ENCODE data around the gene ZKSCAN8. TPM values are rescaled to one million over a fixed set of nuclear protein-coding genes. Genes with fewer than 3 reads are reported as not detected.
"Not testable (repeated sequence)": the region's sequence is repeated elsewhere in the genome, so short reads cannot be mapped to it uniquely, and the experiment has no call there.

ZKSCAN8 gene
- total RNA-seq, 2 donors from 2014 or later: 12.5 to 14.8 TPM

DNA sequence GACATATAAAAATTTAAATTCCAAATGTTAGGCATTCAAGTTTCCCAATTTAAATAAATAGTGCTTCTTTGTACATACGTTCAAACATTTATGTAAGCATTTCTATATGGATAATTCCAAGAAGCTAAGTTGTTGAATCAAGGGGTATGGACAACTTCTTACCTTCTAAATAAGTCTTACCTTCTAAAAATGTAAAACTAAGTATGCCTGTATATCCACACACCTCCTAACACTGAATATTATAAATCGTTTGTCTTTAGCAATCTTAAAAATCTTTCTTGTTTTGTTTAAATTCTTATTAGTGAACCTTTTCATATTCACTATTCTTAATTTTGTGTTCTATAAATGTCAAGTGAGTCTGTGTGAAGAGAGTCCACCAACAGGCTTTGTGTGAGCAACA is 19.8 kb upstream of the ZKSCAN8 start:
- 87 to 94% methylated on average over 2 of the region's 2 CpGs for WGBS, 2 donors
- no peak overlapping the region for H3K27ac ChIP-seq
- H3K9me3 ChIP-seq: no peaks in the 10 kb centered on the region
- no peak overlapping the region for H3K4me3 ChIP-seq
- no peak for TF ChIP-seq POLR2A (IDR thresholded peaks at IDR 0.05)
- DNase-seq (no peak), ATAC-seq (no peak)
- H3K36me3 ChIP-seq (replicated peaks in 1 of 2; ENCODE audit: insufficient read depth in 1 of 2, low read depth in 2 of 2): peaks cover 0 to 6% of the 10 kb centered on the region in 2 donors
- intact Hi-C loops (cut with DNase I): loop anchor here (10.0 kb wide), 1 partner anchor 133 kb away; the partner anchor contains the start of genes NKAPL and ZKSCAN4
- peaks cover 15% of the 10 kb centered on the region for H3K4me1 ChIP-seq
- no peaks in the 10 kb centered on the region for H3K27me3 ChIP-seq

- intact Hi-C loops (cut with DNase I): loop anchor here (10.0 kb wide), 1 partner anchor 133 kb away; the partner anchor contains the start of genes NKAPL and ZKSCAN4
- not testable (repeated sequence) for H3K4me3 ChIP-seq
These were observed 19.4 kb upstream of the ZKSCAN8 start for GRCh38 chr6:28122283-28122682.

GRCh38 chr6:28124350-28124970 is 17.2 kb upstream of the ZKSCAN8 start, which contains the start of gene ZSCAN16:
ZSCAN16 (plus strand) TSS chr6:28124609; CDS start chr6:28125444, 835 bp downstream.
- Histone ChIP-seq H3K4me1 (peaks cover 15% of the 10 kb centered on the region), H3K27me3 (no peaks in the 10 kb centered on the region), H3K4me3 (peak within 1 kb of the TSS; percentile 48 to 64), H3K27ac (peak within 1 kb of the TSS in 3 of 4 donors; percentile 17 to 67 (median 66)), H3K9me3 (no peaks in the 10 kb centered on the region), H3K36me3 (replicated peaks in 1 of 2; ENCODE audit: insufficient read depth in 1 of 2, low read depth in 2 of 2) (peaks cover 6% of the 10 kb centered on the region in 2 donors)
- intact Hi-C loops (cut with DNase I): loop anchor here (10.0 kb wide), 1 partner anchor 130 kb away; the partner anchor contains the start of genes NKAPL and ZKSCAN4
- 0% methylated on average over 23 to 28 of the region's 28 CpGs for WGBS, 2 donors
- TF ChIP-seq CTCF (IDR thresholded peaks at IDR 0.05): peak in 1 of 7 experiments; percentile 8
- TF ChIP-seq POLR2A (IDR thresholded peaks at IDR 0.05): peak in 2 of 3 donors; percentile 58 to 60
- peak; percentile 97 for ATAC-seq
- DNase-seq: peak; percentile 78 to 88 (median 82)

More at GRCh38 chr6:28122283-28122682, 19.4 kb upstream of the ZKSCAN8 start:
- H3K27me3 ChIP-seq; H3K27ac ChIP-seq; H3K36me3 ChIP-seq (replicated peaks in 1 of 2; ENCODE audit: insufficient read depth in 1 of 2, low read depth in 2 of 2); H3K9me3 ChIP-seq; DNase-seq; ATAC-seq: not testable (repeated sequence)
- WGBS, 2 donors: 86 to 89% methylated on average over 5 of the region's 5 CpGs
- peaks cover 15% of the 10 kb centered on the region for H3K4me1 ChIP-seq

- intact Hi-C loops (cut with DNase I): loop anchor here (10.0 kb wide), 1 partner anchor 130 kb away; the partner anchor contains the start of genes NKAPL and ZKSCAN4
- no peak for TF ChIP-seq POLR2A (IDR thresholded peaks at IDR 0.05)
- TF ChIP-seq CTCF (IDR thresholded peaks at IDR 0.05): no peak
- Histone ChIP-seq H3K27me3 (no peaks in the 10 kb centered on the region), H3K9me3 (no peaks in the 10 kb centered on the region), H3K4me1 (peaks cover 15% of the 10 kb centered on the region), H3K4me3 (peak overlapping the region; percentile 48 to 64), H3K36me3 (replicated peaks in 1 of 2; ENCODE audit: insufficient read depth in 1 of 2, low read depth in 2 of 2) (peaks cover 5 to 6% of the 10 kb centered on the region in 2 donors), H3K27ac (peak overlapping the region in 1 of 4 donors; percentile 66)
- no peak for DNase-seq
- WGBS, 2 donors: 3 to 6% methylated on average over 6 of the region's 6 CpGs
- ATAC-seq: no peak
These were observed 16.7 kb upstream of the ZKSCAN8 start for GRCh38 chr6:28124971-28125353.

DNA sequence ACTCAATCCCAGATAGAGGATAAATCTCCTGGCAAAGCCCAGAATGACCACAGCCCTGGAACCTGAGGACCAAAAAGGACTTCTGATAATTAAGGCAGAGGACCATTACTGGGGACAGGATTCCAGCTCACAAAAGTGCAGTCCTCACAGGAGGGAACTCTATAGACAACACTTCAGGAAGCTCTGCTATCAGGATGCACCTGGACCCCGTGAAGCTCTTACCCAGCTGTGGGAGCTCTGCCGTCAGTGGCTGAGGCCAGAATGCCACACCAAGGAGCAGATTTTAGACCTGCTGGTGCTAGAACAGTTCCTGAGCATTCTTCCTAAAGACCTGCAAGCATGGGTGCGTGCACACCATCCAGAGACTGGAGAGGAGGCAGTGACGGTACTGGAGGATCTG is 16.3 kb upstream of the ZKSCAN8 start:
- Histone ChIP-seq H3K27me3 (no peaks in the 10 kb centered on the region), H3K4me3 (no peak overlapping the region), H3K27ac (no peak overlapping the region), H3K9me3 (no peaks in the 10 kb centered on the region), H3K36me3 (replicated peaks in 1 of 2; ENCODE audit: insufficient read depth in 1 of 2, low read depth in 2 of 2) (peaks cover under 1 to 6% of the 10 kb centered on the region in 2 donors), H3K4me1 (peaks cover 15% of the 10 kb centered on the region)
- intact Hi-C loops (cut with DNase I): loop anchor here (10.0 kb wide), 1 partner anchor 129 kb away; the partner anchor contains the start of genes NKAPL and ZKSCAN4
- TF ChIP-seq CTCF (IDR thresholded peaks at IDR 0.05) (no peak), POLR2A (IDR thresholded peaks at IDR 0.05) (no peak)
- no peak for DNase-seq
- WGBS, 2 donors: 61 to 77% methylated on average over 4 of the region's 4 CpGs
- no peak for ATAC-seq
